GM11168 (cell line): Measurements from ENCODE around the gene CCDC201.

Experiments used
- in situ Hi-C: fragments of 300-500 bp; cut with MboI; formaldehyde crosslinking; loops from one replicate; pipeline ENCODE4 v1.12.0; 2022; ENCODE audit warnings: low sequenced_read_pairs; ENCODE audit not compliant: unreplicated experiment

Gene CCDC201, protein sequence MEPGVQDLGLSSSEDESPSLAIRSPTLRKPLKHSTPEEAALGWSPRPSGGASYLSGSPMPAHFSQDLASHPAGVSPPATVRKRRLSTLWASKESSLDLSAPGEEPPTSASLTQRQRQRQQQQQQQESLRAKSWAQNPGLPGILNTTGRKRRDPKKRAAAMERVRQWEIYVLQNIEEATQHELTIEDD

DNA sequence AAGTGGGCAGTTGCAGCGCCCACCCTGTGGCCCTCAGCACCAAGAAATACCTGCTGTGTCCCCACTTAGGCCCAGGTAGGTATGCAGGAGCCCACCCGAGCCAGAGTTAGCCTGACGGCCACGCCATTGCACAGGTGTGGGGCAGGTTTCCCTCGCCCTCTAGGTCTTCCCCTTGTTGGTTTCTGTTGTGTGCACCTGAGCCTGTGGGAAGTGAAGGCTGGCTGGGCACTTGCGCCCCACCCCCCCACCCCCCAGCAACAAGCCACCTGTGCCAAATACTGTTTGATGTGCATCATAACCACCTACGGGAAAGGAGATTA, at the start of gene CCDC201:
Gene CCDC201, minus strand, starts transcription at position 48 of the 320 bp plus-strand sequence. CDS start 75 bp downstream, outside the sequence.
- in situ Hi-C loops: loop anchor here (25.0 kb wide), 1 partner anchor 186 kb away; no protein-coding TSS in a partner anchor

DNA sequence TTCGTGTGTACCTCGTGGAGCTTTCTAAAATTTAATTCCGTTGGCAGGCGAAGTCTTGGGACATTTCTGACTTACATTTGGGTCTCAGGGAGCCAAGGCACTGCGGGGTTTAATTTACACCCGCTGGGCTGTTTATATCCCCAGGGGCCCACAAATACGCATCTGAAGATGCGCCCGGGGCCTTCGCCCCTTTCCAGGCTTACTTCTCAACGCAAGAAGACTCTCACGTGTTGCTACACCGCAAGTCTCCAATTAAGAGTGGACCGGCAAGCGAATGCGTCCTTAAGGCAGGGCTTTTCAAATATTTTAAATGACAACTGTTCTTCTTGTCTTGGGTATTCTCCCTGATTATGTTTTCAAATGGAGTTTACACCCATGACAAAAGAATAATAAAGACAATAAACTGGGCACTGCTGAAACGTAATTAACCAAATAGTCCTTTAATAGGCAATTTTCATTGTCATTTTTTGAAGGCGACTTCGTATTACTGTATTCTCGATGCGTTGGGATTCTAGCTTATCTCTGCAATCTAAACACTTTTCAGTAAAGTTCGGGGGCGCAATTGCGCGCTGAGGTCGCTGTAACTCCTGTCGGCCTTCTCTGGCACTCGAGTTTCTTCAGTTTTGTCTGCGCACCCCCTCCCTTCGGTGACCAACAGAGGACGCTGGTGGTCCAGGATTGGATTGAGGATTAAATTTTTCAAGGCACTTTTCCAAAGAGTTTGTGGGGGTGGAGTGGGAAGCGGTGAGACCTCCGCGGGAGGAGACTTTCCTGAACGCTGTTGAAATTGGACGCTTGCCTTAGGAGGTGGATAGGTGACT, 49.0 kb upstream of the CCDC201 start:
- in situ Hi-C loops: loop anchor here (10.0 kb wide), 1 partner anchor 443 kb away; no protein-coding TSS in a partner anchor

DNA sequence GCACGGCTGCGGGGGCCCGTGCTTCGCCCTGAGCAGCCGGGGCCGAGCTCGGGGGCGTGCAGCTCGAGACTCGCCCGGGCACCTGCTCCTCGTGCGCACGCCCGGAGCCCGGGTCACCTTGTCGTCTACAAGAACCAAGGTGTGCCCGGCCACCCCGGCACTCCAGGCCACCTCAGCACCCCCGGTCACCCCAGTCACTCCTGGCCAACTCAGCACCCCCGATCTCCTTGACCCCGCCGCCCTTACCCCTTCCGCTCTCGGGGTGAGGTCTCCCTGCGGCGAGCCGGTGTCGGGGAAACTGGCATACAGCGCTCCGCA, 48.5 kb upstream of the CCDC201 start:
- in situ Hi-C loops: loop anchor here (10.0 kb wide), 1 partner anchor 443 kb away; no protein-coding TSS in a partner anchor

DNA sequence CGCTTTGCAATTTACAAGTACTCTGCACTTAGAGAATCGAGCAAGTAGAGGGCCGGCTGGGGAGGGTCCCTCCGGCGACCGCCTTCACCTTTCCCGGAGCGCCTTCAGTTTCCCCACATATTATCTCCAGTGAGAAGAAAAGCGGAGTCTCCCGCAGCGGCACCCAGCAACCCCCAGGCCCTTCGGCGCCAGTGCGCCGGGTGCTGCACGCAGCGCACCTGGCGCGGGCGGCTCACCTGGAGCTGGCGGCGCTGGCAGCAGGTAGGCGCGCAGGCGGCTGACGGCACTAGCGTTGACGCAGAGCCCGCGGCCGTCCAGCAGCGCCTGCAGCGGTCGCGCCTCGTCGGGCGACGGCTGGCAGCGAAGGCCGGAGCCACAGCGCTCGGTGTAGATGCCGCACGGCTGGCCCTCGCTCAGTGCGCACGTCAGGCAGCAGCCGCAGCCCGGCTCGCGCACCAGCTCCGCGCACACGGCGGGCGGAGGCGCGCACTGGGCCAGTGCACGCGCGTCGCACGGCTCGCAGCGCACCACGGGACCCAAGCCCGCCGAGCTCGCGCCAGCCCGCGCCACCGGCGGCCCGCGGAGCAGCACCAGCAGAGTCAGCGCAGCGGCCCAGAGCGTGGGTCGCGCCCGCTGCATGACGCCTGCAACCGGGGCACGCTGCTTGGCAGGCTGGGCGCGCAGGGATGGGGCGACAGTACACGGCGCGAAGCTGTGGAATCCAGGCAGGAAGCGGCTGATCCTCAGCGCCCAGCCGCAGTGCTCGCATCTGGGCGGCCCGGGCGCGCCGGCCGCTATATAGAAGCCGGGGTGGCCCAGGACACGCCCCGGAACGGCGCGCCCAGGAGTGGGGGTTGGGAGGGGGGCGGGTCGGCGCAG, 47.9 kb upstream of the CCDC201 start, which contains the start of gene IGFBP3:
Gene IGFBP3, minus strand, starts transcription at position 771 of the 879 bp plus-strand sequence. Its CDS starts 132 bp downstream, at position 639.
- in situ Hi-C loops: loop anchor here (10.0 kb wide), 1 partner anchor 444 kb away; no protein-coding TSS in a partner anchor

DNA sequence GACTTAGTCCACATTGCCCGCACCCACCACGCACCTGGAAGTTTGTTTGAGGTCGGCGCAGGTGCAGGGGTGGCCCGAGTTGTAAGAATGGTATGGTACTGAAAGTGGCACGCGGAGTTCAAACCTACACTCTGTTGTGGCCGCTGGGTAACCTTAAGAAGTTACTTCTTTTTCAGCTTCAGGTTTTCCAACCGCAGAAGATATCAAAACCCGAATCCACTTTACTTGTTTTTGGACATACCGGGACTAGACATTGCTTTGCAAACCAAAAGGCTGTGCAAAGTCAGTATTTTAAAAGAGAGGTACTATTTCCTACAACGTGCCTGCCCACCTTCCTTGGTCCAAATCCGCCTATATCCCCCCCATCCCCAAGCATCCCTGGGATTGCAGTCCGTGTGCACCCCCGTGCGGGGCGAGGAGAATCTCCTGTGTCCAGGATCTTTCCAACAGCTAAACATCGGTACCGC, 47.1 kb upstream of the CCDC201 start:
- in situ Hi-C loops: loop anchor here (5.0 to 10.0 kb wide), 2 partner anchors 445 to 1167 kb away; no protein-coding TSS in a partner anchor

DNA sequence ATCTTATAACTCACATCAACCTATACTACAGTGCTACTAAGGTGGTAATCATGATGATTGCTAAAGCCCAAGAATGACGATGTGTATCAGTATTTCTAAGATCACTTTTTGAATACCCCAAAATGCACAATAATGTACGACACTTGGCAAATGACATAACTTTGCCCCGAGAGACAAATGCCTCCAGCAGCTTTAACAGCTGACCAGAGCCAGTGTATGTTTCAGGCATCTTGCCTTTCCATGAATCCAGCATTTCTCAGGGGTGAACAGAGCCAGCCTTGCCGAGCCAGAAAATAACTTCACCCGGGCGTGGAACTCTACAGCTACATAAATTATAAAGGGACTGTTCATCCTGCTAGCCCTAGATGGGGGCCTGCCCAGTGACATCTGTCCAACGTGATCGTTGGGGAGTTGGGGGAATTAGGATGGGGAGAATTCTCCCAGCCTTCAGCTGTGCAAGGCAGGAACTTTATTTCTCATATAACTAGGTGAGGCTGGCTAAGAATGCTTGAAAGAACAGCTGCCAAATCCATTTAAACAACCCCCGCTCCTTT, 46.4 kb upstream of the CCDC201 start:
- in situ Hi-C loops: loop anchor here (5.0 kb wide), 1 partner anchor 1168 kb away; no protein-coding TSS in a partner anchor

DNA sequence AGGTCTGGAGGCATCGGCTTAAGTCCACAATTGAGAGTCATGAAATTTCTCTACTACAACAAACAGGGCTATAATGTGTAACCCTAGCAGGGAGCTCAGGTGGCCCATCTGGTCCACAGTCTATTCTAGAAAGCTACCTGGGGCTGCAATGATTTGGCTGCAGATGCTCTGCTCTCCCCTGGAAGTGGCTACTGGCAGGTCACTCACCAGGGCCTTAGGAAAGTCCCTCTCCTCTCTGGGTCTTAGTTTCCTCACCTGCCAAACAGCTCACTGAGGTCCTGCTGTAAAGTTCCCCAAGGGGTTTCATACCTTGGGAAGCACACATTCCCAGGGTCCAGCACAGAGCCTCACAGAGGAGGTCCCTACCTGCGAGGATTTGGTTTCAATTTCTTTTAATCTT, 45.7 kb upstream of the CCDC201 start:
- in situ Hi-C loops: loop anchor here (5.0 kb wide), 1 partner anchor 1169 kb away; no protein-coding TSS in a partner anchor

DNA sequence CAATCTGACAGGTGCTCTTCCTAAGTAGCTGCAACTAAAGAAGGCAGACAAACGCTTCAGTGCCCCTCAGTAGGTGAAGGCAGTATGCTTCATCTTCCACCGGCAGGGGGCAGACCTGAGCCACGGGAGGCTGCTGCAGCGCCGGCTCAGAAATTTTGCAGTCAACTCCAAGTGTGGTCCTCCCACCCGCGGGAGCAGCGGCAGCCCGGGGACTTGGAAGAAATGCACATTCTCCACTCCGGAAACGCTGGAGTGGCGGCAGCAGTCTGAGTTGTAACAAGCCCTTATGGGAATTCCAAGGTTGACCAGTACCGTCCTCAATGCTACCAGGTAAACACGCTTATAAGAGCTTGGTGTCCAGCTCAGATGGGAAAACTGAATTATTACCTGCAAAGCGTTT, 44.8 kb upstream of the CCDC201 start:
- in situ Hi-C loops: loop anchor here (5.0 kb wide), 1 partner anchor 1170 kb away; no protein-coding TSS in a partner anchor

DNA sequence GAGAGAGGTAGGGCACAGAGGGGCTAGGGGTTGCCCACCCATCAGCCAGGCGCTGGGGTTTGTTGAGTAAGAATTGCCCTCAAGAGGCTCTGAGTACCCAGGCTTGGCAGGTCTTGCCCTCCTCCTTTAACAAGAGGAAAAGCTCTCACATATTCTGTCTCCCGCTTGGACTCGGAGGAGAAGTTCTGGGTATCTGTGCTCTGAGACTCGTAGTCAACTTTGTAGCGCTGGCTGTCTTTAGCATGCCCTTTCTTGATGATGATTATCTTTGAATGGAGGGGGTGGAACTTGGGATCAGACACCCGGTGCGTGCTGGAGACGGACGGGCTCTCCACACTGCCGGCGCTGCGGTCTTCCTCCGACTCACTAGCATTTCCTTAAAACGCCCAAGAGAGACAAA, 44.2 kb upstream of the CCDC201 start:
- in situ Hi-C loops: loop anchor here (5.0 kb wide), 1 partner anchor 1170 kb away; no protein-coding TSS in a partner anchor

DNA sequence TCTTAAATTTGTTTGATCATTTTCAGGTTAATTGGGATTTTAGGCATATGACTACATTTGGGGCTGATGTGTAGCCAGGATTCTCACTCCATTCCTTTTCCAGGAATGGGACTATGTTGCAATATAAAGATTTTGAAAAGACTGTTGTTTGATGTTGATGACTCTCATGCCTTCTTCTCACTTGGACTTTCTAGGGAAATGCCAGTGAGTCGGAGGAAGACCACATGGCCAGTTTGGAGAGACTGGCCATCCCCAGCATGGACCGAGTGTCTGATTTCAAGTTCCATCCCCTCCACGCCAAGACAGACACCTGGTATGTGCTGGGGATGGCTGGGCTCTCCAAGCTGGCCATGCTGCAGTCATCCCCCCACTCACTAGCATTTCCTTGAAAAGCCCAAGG, 42.7 kb upstream of the CCDC201 start:
- in situ Hi-C loops: loop anchor here (5.0 kb wide), 1 partner anchor 1172 kb away; no protein-coding TSS in a partner anchor

DNA sequence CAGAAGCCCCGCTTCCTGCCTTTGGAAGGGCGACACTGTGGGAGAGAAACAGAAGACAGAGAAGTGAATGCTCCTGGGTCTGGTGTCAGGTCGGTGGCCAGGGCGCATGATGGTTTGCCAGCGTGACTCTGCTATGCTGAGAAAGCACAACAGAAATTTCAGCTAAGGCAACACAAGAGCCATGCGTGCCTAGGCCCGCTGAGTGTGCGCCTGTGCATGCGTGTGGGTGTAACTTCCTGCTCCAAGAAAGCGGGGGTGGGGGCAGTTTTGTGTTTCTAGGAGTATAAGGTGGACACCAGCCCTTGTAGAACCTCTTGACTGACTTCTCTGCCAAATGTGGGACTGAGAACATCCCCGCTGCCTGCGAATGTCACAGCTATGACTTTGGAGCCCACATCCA, 42.0 kb upstream of the CCDC201 start:
- in situ Hi-C loops: loop anchor here (5.0 kb wide), 1 partner anchor 1172 kb away; no protein-coding TSS in a partner anchor

DNA sequence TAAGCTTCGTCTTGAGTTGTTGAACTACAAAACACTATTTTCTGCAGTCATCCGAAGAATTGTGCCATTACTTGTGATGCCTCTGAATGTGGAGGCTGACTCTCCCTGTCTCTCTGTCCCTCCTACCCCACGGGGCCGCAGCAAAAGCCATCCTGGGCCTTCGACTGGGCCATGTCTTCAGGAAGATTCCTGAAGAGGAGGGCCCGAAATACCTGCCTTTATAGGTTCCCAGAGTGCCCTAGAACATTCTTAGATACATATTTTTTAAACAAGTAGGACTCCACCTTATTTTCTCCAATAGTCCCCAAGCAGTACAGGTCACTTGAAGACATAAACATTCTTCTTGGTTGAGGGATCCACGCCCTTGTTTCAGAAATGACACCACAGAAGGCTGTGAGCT, 40.1 kb upstream of the CCDC201 start:
- in situ Hi-C loops: no loop called here

DNA sequence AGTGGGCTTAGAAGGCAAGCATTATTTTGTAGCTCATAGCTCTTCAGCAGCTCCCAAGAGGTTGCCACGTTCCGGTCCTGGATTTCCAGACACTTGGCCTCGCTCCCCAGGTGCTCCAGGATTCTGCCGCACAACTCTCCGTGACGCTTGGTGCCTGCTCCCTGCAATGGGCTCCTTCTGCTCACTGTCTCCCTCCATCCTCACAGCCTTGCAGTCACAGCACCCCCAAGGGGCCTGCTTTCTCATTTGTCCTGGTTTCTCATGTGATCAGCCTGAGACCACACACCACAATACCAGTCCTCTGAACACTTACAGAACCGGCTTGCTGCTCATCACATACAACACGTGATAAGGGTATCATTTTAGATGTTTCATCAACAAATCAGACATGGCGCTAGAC, 38.4 kb upstream of the CCDC201 start:
- in situ Hi-C loops: no loop called here

DNA sequence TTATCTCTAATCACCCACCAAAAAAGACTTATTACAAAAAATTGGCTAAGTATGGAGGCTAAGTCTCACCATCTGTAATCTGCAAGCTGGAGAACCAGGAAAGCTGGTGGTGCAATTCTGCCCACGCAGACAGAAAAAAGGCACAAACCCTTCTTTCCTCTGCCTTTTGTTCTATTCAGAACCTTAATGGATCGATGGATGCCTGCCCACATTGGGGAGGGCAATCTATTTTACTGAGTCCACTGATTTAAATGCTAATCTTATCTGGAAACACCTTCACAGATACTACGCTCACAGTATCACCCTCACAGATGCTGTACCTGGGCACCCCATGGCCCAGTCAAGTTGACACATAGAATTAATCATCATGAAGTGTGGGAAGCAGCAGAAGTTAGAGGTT, 38.0 kb upstream of the CCDC201 start:
- in situ Hi-C loops: no loop called here

DNA sequence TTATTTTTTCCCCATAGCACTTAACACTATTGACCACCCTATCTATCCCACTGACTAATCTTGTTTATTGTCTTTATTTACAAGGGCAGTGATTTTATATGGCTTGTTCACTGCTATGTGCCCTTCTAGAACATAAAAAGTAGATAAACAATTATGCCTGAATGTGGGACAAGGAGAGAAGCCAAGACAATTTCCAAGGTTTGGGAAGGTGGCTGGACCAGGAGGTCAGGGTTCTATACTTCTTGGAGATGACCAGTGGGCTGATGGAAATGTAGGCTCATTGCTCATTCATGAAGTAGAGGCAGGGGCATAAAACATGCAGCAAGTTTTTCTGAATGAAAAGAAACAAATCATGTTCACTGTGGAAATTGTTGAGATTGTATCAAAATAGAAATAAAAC, 36.7 kb upstream of the CCDC201 start:
- in situ Hi-C loops: no loop called here

DNA sequence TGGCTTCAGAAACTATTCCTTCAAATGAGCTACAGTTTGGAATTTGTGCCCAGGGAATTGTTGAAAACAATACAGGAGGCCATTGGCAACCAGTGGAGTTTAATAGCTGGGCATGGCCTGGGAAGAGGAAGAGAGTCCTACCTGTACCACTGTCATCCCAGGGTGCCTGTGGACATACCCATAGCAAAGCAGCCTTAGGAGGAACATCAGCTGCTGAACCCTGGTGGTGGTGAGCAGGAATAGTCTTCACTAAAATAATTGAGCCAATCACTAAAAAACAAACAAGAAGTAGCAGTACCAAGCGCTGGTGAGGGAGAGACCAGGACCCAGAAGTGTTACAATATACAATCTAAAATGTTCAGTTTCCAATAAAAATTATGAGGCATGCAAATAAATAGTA, 29.9 kb upstream of the CCDC201 start:
- in situ Hi-C loops: no loop called here

DNA sequence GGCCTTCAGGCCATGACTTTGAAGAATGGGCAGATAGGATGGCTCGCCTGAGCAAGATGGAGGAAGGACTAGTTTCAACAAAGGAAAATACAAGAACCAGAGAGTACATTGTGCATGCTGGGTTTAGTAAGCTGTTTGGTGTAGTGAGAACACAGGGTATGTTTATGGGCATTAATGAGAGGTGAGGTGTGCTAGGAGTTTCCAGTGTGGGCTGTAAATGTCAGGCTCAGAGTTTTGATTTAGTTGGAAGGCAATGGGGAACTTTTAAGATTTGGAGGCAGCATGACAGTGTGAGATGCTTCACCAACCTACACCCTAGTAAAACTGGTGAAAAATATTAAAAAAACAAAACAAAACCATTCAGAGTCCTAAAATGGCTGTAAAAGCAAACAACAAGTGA, 28.7 kb upstream of the CCDC201 start:
- in situ Hi-C loops: no loop called here

DNA sequence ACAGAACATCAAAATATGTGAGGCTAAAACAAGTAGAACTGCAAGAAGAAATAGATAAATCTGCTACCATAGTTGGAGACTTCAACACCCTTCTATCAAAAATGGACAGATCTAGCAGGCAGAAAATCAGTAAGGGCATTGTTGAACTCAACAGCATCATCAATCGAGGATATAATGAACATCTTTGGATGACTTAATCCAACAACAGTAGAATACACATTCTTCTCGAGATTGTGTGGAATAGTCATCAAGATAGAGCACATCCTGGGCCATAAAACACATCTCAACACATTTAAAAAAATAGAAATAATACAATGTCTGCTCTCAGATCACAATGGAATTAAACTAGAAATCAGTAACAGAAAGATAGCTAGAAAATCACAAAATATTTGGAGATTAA, 25.3 kb upstream of the CCDC201 start:
- in situ Hi-C loops: no loop called here

DNA sequence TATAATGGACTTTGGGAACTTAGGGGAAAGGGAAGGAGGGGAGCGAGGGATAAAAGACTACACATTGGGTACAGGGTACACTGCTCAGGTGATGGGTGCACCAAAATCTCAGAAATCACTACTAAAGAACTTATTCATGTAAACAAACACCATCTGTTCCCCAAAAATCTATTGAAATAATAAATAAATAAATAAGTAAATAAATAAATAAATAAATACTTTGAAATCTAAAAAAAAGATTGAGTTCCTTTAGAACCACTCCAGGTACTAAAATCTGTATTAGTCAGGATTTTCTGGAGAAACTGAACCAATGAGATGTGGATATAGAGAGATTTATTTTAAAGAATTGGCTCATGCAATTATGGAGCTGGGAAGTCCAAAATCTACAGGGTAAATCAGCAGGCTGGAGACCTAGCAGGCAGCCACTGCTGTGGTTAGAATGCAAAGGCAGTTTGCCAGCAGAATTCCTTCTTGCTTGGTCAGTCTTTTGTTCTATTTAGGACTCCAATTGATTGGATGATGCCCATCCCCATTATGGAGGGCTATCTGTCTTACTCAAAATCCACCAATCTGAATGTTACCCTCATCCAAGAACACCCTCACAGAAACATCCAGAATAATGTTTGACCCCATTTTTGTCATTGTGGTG, 24.3 kb upstream of the CCDC201 start:
- in situ Hi-C loops: no loop called here
